Neural progenitor cell (in vitro differentiated cells): ENCODE data around the gene NIM1K. TPM values are rescaled to one million over a fixed set of nuclear protein-coding genes. Genes with fewer than 3 reads are reported as not detected.

Experiments used
- DNase-seq: peaks from one replicate; pipeline ENCODE4 v3.0.0-alpha.2; 2016; ENCODE audit warnings: low spot score
- H2AFZ ChIP-seq: fragments of 200-600 bp; sonication (generic); replicated peaks from 2 replicates; pipeline ENCODE4 v1.6.1; 2016; ENCODE audit warnings: antibody characterized with exemption
- H3F3A ChIP-seq: fragments of 200-600 bp; sonication (generic); 2 replicates; pipeline ENCODE4 v1.6.1; 2016; ENCODE audit warnings: antibody characterized with exemption, low read depth
- H3K27ac ChIP-seq: fragments of 200-600 bp; sonication (generic); 2 replicates; pipeline ENCODE4 v1.5.1; 2016; ENCODE audit warnings: mild to moderate bottlenecking
- H3K27me3 ChIP-seq: fragments of 200-600 bp; sonication (generic); 2 replicates; pipeline ENCODE4 v1.6.1; 2016; ENCODE audit warnings: mild to moderate bottlenecking, moderate library complexity
- H3K36me3 ChIP-seq: fragments of 200-600 bp; sonication (generic); 2 replicates; pipeline ENCODE4 v1.5.1; 2016
- H3K4me1 ChIP-seq: fragments of 200-600 bp; sonication (generic); 2 replicates; pipeline ENCODE4 v1.6.1; 2016; ENCODE audit warnings: mixed run types
- H3K4me2 ChIP-seq: fragments of 200-600 bp; sonication (generic); 2 replicates; pipeline ENCODE4 v1.6.1; 2016
- H3K4me3 ChIP-seq: fragments of 200-600 bp; sonication (generic); 2 replicates; pipeline ENCODE4 v1.5.1; 2016
- H3K79me2 ChIP-seq: fragments of 200-600 bp; sonication (generic); 2 replicates; pipeline ENCODE4 v1.6.1; 2016; ENCODE audit warnings: low read depth
- H3K9ac ChIP-seq: fragments of 200-600 bp; sonication (generic); 2 replicates; pipeline ENCODE4 v1.6.1; 2016
- H3K9me3 ChIP-seq: fragments of 200-600 bp; sonication (generic); 2 replicates; pipeline ENCODE4 v1.5.1; 2016; ENCODE audit warnings: low read depth
- H4K20me1 ChIP-seq: fragments of 200-600 bp; sonication (generic); 2 replicates; pipeline ENCODE4 v1.6.1; 2016; ENCODE audit warnings: low read depth
- H3K27ac Mint-ChIP-seq: 3 replicates; pipeline ENCODE4 v1.8.0; 2021; ENCODE audit warnings: mixed read lengths
- H3K27me3 Mint-ChIP-seq: 2 replicates; pipeline ENCODE4 v1.8.0; 2022; ENCODE audit warnings: low read depth, mild to moderate bottlenecking, inconsistent platforms, moderate library complexity, mixed read lengths; ENCODE audit not compliant: insufficient read depth
- H3K36me3 Mint-ChIP-seq: 3 replicates; pipeline ENCODE4 v1.8.0; 2021; ENCODE audit warnings: mixed read lengths
- H3K4me1 Mint-ChIP-seq: 3 replicates; pipeline ENCODE4 v1.8.0; 2021; ENCODE audit warnings: mixed read lengths
- H3K4me3 Mint-ChIP-seq: 3 replicates; pipeline ENCODE4 v1.8.0; 2021; ENCODE audit warnings: mild to moderate bottlenecking, moderate library complexity, mixed read lengths
- H3K9me3 Mint-ChIP-seq: 3 replicates; pipeline ENCODE4 v1.8.0; 2020; ENCODE audit warnings: mixed read lengths
- EZH2 ChIP-seq: fragments of 200-600 bp; sonication (generic); IDR thresholded peaks from 2 replicates; pipeline ENCODE4 v1.6.1; 2017; ENCODE audit warnings: antibody characterized with exemption, mild to moderate bottlenecking, moderate library complexity
- EZH2phosphoT487 ChIP-seq: fragments of 200-600 bp; sonication (generic); IDR thresholded peaks from 2 replicates; pipeline ENCODE4 v1.6.1; 2017; ENCODE audit warnings: antibody characterized with exemption
- total RNA-seq: library from RNA; depleted of rRNA; stranded (reverse); fragments of >200 nt; gene quantifications from 2 replicates; pipeline ENCODE4 v1.2.3, GENCODE V29; 2015; ENCODE audit warnings: low replicate concordance
- TF ChIP-seq, protein P1 (sequence below): fragments of 200-600 bp; sonication (generic); IDR thresholded peaks from 2 replicates; pipeline ENCODE4 v1.5.1; 2017; ENCODE audit warnings: antibody characterized with exemption, mild to moderate bottlenecking

NIM1K gene
- total RNA-seq, 1 donor from 2014 or later, result not detected

- H3K9ac ChIP-seq, result no peak overlapping the region
- H3K9me3 ChIP-seq, result no peaks in the 10 kb centered on the region
- H3K4me3 ChIP-seq, result no peak overlapping the region
- H3F3A ChIP-seq, result peaks cover 12% of the 10 kb centered on the region
- peaks cover 12% of the 10 kb centered on the region for H3K36me3 ChIP-seq
- TF ChIP-seq, protein P1, sequence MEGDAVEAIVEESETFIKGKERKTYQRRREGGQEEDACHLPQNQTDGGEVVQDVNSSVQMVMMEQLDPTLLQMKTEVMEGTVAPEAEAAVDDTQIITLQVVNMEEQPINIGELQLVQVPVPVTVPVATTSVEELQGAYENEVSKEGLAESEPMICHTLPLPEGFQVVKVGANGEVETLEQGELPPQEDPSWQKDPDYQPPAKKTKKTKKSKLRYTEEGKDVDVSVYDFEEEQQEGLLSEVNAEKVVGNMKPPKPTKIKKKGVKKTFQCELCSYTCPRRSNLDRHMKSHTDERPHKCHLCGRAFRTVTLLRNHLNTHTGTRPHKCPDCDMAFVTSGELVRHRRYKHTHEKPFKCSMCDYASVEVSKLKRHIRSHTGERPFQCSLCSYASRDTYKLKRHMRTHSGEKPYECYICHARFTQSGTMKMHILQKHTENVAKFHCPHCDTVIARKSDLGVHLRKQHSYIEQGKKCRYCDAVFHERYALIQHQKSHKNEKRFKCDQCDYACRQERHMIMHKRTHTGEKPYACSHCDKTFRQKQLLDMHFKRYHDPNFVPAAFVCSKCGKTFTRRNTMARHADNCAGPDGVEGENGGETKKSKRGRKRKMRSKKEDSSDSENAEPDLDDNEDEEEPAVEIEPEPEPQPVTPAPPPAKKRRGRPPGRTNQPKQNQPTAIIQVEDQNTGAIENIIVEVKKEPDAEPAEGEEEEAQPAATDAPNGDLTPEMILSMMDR, result no peak
- TF ChIP-seq EZH2phosphoT487 (no peak), EZH2 (no peak)
- no peaks in the 10 kb centered on the region for H3K27me3 ChIP-seq
- Mint-ChIP-seq H3K9me3 (no peaks in the 10 kb centered on the region), H3K4me3 (no peak overlapping the region), H3K36me3 (peaks cover 24% of the 10 kb centered on the region), H3K4me1 (peaks cover under 1% of the 10 kb centered on the region), H3K27ac (no peak overlapping the region), H3K27me3 (no peaks in the 10 kb centered on the region)
- H3K4me2 ChIP-seq, result no peak overlapping the region
- DNase-seq, result no peak
- H3K27ac ChIP-seq, result no peak overlapping the region
- peaks cover 72% of the 10 kb centered on the region for H3K79me2 ChIP-seq
- H2AFZ ChIP-seq, result no peak overlapping the region
- peaks cover 43% of the 10 kb centered on the region for H4K20me1 ChIP-seq
- peaks cover 20% of the 10 kb centered on the region for H3K4me1 ChIP-seq
Measured at GRCh38 chr5:43148417-43148816, 43.6 kb upstream of the NIM1K start.

- TF ChIP-seq, protein P1, result no peak
- TF ChIP-seq EZH2phosphoT487 (no peak), EZH2 (no peak)
- H3K27me3 Mint-ChIP-seq, result no peaks in the 10 kb centered on the region
- no peaks in the 10 kb centered on the region for H3K4me1 Mint-ChIP-seq
- H3K36me3 ChIP-seq, result peaks cover 11% of the 10 kb centered on the region
- H3K9ac ChIP-seq, result no peak overlapping the region
- no peaks in the 10 kb centered on the region for H3K9me3 ChIP-seq
- H4K20me1 ChIP-seq, result peaks cover 43% of the 10 kb centered on the region
- no peak overlapping the region for H2AFZ ChIP-seq
- no peaks in the 10 kb centered on the region for H3K27me3 ChIP-seq
- no peak for DNase-seq
- peaks cover 10% of the 10 kb centered on the region for H3F3A ChIP-seq
- no peak overlapping the region for H3K4me3 Mint-ChIP-seq
- H3K79me2 ChIP-seq, result peaks cover 77% of the 10 kb centered on the region
- H3K4me2 ChIP-seq, result no peak overlapping the region
- no peak overlapping the region for H3K27ac ChIP-seq
- H3K4me1 ChIP-seq, result peaks cover 20% of the 10 kb centered on the region
- H3K4me3 ChIP-seq, result no peak overlapping the region
- H3K27ac Mint-ChIP-seq, result no peak overlapping the region
- H3K36me3 Mint-ChIP-seq, result peaks cover 27% of the 10 kb centered on the region
- no peaks in the 10 kb centered on the region for H3K9me3 Mint-ChIP-seq
Measured at GRCh38 chr5:43149231-43149630, 42.8 kb upstream of the NIM1K start.

DNA sequence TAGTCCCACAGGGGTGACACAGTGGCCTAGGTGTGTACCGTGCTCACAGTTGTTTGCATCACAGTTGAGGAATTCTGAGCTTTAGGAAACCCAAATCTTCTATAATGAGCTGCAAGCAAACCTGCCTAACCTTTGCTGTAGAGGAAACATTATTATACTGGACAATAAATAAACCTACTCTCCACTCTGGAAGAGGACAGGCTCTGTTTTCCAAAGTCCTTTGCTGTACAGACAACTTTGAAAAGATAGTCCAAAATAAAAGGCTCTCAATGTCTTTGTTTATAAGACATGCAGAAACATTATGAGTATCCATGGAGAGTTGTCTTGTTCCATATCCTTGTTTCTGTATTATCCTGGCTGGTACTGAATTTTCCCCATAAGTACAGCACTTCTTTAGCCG is 42.0 kb upstream of the NIM1K start:
- Histone ChIP-seq H3K27ac (no peak overlapping the region), H4K20me1 (peaks cover 42% of the 10 kb centered on the region), H3K4me2 (no peak overlapping the region), H3K36me3 (peaks cover 8% of the 10 kb centered on the region), H3K9ac (no peak overlapping the region), H3K4me3 (no peak overlapping the region), H3F3A (peaks cover 1% of the 10 kb centered on the region), H3K9me3 (no peaks in the 10 kb centered on the region), H3K4me1 (peaks cover 18% of the 10 kb centered on the region), H3K79me2 (peaks cover 81% of the 10 kb centered on the region), H3K27me3 (no peaks in the 10 kb centered on the region), H2AFZ (no peak overlapping the region)
- no peak for TF ChIP-seq EZH2phosphoT487
- TF ChIP-seq EZH2, result no peak
- TF ChIP-seq, protein P1, result no peak
- H3K4me1 Mint-ChIP-seq, result no peaks in the 10 kb centered on the region
- no peaks in the 10 kb centered on the region for H3K27me3 Mint-ChIP-seq
- H3K27ac Mint-ChIP-seq, result no peak overlapping the region
- DNase-seq, result no peak
- no peak overlapping the region for H3K4me3 Mint-ChIP-seq
- no peaks in the 10 kb centered on the region for H3K9me3 Mint-ChIP-seq
- peaks cover 21% of the 10 kb centered on the region for H3K36me3 Mint-ChIP-seq
